Mucosa of stomach (tissue), 1 donor: ENCODE results near the gene RNF222.
"Not testable (repeated sequence)": the region's sequence is repeated elsewhere in the genome, so short reads cannot be mapped to it uniquely, and the experiment has no call there.

ENCODE experiments used
- H3K27me3 ChIP-seq: one replicate; pipeline ENCODE4 v1.7.0; 2013; ENCODE audit warnings: mild to moderate bottlenecking, low read length; ENCODE audit not compliant: control insufficient read depth, insufficient read depth
- H3K36me3 ChIP-seq: one replicate; pipeline ENCODE4 v1.7.0; 2013; ENCODE audit warnings: low read length; ENCODE audit not compliant: control insufficient read depth, insufficient read depth
- H3K4me1 ChIP-seq: one replicate; pipeline ENCODE4 v1.7.0; 2013; ENCODE audit warnings: mild to moderate bottlenecking, low read length; ENCODE audit not compliant: control insufficient read depth, insufficient read depth
- H3K4me3 ChIP-seq: one replicate; pipeline ENCODE4 v1.7.0; 2013; ENCODE audit warnings: low read length
- H3K9ac ChIP-seq: one replicate; pipeline ENCODE4 v1.7.0; 2013; ENCODE audit warnings: mild to moderate bottlenecking, low read length, moderate library complexity
- H3K9me3 ChIP-seq: one replicate; pipeline ENCODE4 v1.7.0; 2013; ENCODE audit warnings: mild to moderate bottlenecking, low read length, moderate library complexity; ENCODE audit not compliant: control insufficient read depth
- donor health status: Pancreatic carcinoma.

RNF222 gene

DNA sequence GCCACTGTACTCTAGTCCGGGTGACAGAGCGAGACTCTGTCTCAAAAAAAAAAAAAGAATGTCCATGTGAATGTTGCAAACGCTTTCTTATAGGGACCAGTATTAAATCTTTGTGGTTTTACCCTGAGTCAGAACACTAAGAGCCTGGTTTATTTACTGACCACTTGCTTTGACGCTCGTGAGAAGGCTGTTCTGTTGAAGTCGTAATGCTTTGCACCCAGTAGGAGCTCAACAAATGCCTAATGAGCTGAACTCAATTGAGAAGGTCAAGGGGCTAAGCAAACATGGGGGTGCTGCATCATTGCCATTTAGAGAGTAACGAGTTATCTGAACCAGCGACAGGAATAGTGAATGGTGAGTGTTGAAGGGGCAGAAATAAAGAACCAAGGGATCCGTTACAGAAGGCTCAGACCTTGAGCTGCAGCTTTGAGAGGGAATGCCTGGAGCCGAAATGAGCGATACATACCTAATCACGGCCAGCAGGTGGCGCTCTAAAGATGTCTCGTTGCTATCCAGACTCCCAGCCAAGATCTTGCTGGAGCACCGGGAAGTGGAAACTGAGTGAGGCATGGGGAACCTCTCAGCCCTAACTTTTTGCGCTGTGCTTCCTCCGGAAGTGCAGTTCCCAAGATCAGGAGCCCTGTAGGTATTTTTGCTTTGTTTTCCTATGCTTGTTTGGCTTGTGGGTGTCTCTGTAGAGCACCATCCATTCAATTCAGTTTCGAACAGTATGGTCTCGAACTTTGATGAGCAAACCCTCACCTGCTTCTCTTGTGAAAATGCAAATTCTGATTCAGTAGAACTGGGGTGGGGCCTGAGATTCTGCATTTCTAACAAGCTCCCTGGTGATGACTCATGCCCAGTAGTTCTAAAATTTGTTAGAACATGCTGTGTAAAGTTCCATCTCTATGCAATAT is 12.6 kb upstream of the RNF222 start:
- no peaks in the 10 kb centered on the region for H3K36me3 ChIP-seq
- no peaks in the 10 kb centered on the region for H3K9me3 ChIP-seq
- H3K4me3 ChIP-seq = no peak overlapping the region
- no peak overlapping the region for H3K9ac ChIP-seq
- peaks cover 14% of the 10 kb centered on the region for H3K27me3 ChIP-seq
- peaks cover 14% of the 10 kb centered on the region for H3K4me1 ChIP-seq

- no peaks in the 10 kb centered on the region for H3K36me3 ChIP-seq
- H3K4me3 ChIP-seq = no peak overlapping the region
- H3K9ac ChIP-seq = no peak overlapping the region
- peaks cover 14% of the 10 kb centered on the region for H3K4me1 ChIP-seq
- peaks cover 14% of the 10 kb centered on the region for H3K27me3 ChIP-seq
- H3K9me3 ChIP-seq = no peaks in the 10 kb centered on the region
Measured at GRCh38 chr17:8408371-8408770, 10.7 kb upstream of the RNF222 start.

GRCh38 chr17:8406174-8406573 is 8.5 kb upstream of the RNF222 start:
- Histone ChIP-seq H3K27me3 (peaks cover 18% of the 10 kb centered on the region), H3K9me3 (no peaks in the 10 kb centered on the region), H3K36me3 (no peaks in the 10 kb centered on the region), H3K4me1 (peaks cover 14% of the 10 kb centered on the region), H3K4me3 (no peak overlapping the region), H3K9ac (no peak overlapping the region)

DNA sequence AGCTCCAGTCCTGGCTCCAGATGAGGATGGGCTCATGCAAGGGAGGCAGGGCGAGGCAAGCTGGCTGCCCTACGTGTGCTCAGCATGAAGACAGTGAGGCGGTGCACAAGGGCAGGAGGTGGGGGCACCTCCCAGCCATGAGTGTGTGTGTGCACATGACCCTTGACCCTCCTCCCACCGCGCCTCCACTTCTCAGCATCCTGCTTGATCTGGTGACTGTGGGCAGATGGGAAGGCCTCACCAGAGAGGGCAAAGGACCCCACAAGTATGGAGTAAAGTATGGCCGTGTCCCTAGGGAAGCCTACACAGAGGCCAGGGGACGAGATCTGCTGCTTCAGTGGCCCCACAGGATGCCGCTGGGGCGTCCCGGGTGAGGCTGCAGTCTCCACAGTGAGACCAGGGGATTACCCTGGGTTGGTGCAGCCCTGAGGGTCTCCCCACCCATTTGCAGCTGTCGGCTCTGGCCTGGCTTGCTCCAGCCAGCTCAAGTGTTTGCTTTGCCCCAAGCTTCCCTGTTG is 7.9 kb upstream of the RNF222 start:
- Histone ChIP-seq H3K9ac (no peak overlapping the region), H3K4me1 (peaks cover 12% of the 10 kb centered on the region), H3K4me3 (no peak overlapping the region), H3K36me3 (no peaks in the 10 kb centered on the region), H3K27me3 (peaks cover 13% of the 10 kb centered on the region), H3K9me3 (no peaks in the 10 kb centered on the region)

GRCh38 chr17:8402921-8403536 is 5.4 kb upstream of the RNF222 start:
- Histone ChIP-seq H3K9me3 (no peaks in the 10 kb centered on the region), H3K4me3 (no peak overlapping the region), H3K27me3 (peaks cover 7% of the 10 kb centered on the region), H3K9ac (no peak overlapping the region), H3K4me1 (peaks cover 3% of the 10 kb centered on the region), H3K36me3 (no peaks in the 10 kb centered on the region)

DNA sequence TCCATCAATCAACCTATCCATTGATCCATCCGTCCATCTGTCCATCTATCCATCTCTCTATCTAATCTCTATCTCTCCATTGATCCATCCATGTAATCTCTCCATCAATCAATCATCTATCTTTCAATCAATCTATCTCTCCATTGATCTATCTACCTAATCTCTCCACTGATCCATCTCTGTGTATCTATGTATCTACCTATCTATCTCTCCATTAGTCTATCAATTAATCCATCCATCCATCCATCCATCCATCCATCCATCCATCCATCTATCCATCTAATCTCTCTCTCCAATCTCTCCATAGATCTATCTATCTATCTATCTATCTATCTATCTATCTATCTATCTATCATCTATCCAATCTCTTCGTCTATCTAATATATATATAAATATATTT is 3.5 kb upstream of the RNF222 start:
- peaks cover 16% of the 10 kb centered on the region for H3K27me3 ChIP-seq
- H3K9me3 ChIP-seq = no peaks in the 10 kb centered on the region
- H3K4me1 ChIP-seq = peaks cover 2% of the 10 kb centered on the region
- H3K36me3 ChIP-seq = no peaks in the 10 kb centered on the region
- no peak overlapping the region for H3K4me3 ChIP-seq
- no peak overlapping the region for H3K9ac ChIP-seq

DNA sequence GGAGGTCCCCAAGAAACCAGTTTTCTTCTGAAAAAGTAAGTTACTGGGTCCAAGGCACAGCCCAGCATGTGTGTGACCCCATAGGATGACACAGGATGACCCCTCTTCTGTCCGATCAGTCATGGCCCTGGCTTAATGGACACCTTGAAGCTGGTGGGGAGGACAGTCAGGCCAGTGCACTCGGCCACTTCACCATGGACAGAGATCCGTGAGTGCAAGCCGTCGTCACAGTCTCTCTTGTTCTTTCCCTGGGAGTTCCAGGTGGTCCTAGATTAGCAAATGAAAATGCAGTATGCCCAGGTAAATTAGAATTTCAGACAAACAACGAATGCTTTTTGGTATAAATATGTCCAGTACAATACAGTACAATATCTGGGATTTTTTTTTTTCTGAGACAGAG is 1.4 kb upstream of the RNF222 start:
- Histone ChIP-seq H3K9me3 (no peaks in the 10 kb centered on the region), H3K27me3 (peaks cover 27% of the 10 kb centered on the region), H3K4me1 (no peaks in the 10 kb centered on the region), H3K36me3 (no peaks in the 10 kb centered on the region), H3K9ac (no peak overlapping the region), H3K4me3 (no peak overlapping the region)

DNA sequence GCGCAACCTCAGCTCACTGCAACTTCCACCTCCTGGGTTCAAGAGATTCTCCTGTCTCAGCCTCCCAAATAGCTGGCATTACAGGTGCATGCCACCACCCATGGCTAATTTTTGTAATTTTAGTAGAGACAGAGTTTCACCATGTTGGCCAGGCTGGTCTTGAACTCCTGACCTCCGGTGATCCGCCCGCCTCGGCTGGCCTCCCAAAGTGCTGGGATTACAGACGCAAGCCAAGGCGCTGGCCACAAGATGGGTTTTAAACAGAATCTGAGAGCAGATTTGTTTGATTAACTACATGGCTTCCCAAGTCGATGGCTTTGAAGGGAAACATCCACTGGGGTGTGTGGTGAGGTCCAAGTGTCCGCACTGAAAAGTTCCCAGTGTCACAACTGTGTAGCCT is 3.1 kb downstream of the RNF222 start:
- H3K27me3 ChIP-seq = peaks cover 43% of the 10 kb centered on the region

DNA sequence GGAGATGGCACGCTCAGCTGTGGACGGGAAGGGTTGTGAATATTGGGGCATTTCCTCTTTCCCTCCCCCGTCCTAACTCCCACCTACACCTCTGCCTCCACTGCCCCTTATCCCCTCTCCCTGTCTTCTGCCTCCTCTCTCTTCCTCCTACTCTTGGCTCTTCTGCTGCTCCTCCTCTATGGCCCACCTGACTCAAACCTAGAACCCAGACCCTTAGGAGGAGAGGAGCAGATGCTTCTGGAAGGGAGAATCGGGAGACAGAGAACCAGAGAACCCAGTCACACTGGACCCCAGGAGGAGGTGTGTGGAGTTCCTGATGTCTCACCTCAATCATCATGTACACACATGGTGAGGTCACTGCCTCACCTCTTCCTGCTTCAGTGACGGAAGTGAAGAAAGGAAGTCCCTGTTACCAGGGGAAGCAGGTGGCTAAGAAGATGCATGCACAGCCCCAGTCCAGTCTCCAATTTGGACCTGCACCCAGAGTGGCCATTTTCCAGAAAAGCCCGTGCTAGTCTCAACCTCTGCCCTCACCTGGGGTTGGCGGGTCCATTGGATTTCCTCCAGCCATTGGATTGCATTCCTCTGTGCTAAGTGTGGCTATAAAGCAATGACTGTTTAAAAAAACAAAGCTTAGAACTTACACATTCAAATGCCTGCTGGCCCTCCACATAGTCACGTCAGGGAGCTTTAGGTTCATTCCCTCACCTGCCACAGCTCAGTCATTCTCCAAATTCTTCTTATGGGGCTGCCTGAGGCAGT is 4.0 kb downstream of the RNF222 start:
- Histone ChIP-seq H3K9ac (no peak overlapping the region), H3K4me3 (no peak overlapping the region), H3K36me3 (no peaks in the 10 kb centered on the region), H3K9me3 (no peaks in the 10 kb centered on the region), H3K4me1 (no peaks in the 10 kb centered on the region), H3K27me3 (peaks cover 43% of the 10 kb centered on the region)

More for the DNA sequence above, 3.1 kb downstream of the RNF222 start:
- not testable (repeated sequence) for H3K9me3 ChIP-seq, H3K4me3 ChIP-seq, H3K9ac ChIP-seq, H3K4me1 ChIP-seq, H3K36me3 ChIP-seq

- H3K27me3 ChIP-seq = peaks cover 42% of the 10 kb centered on the region
Measured at GRCh38 chr17:8392674-8393469, 4.8 kb downstream of the RNF222 start.

GRCh38 chr17:8392274-8392673 is 5.4 kb downstream of the RNF222 start:
- H3K9ac ChIP-seq = no peak overlapping the region
- H3K4me3 ChIP-seq = no peak overlapping the region
- H3K9me3 ChIP-seq = no peaks in the 10 kb centered on the region
- peaks cover 36% of the 10 kb centered on the region for H3K27me3 ChIP-seq
- H3K4me1 ChIP-seq = no peaks in the 10 kb centered on the region
- no peaks in the 10 kb centered on the region for H3K36me3 ChIP-seq

More at GRCh38 chr17:8392674-8393469, 4.8 kb downstream of the RNF222 start:
- Histone ChIP-seq H3K9me3 (no peaks in the 10 kb centered on the region), H3K9ac (no peak overlapping the region), H3K36me3 (no peaks in the 10 kb centered on the region), H3K4me3 (no peak overlapping the region), H3K4me1 (no peaks in the 10 kb centered on the region)
